H9 (cell line): ENCODE results near the gene PPP1R18. TPM values are rescaled to one million over a fixed set of nuclear protein-coding genes. Genes with fewer than 3 reads are reported as not detected.
"Not testable (repeated sequence)": the region's sequence is repeated elsewhere in the genome, so short reads cannot be mapped to it uniquely, and the experiment has no call there.

Experiments used
- DNase-seq: peaks from one replicate; pipeline ENCODE4 v3.0.0-alpha.2; 2017
- H2AFZ ChIP-seq: one replicate; pipeline ENCODE4 v1.6.1; 2013; ENCODE audit warnings: mild to moderate bottlenecking, low read length, control low read depth, moderate library complexity
- H2AK5ac ChIP-seq: 2 replicates; pipeline ENCODE4 v1.6.1; 2013; ENCODE audit warnings: low read length, control low read depth, mixed read lengths; ENCODE audit not compliant: insufficient read length
- H2BK120ac ChIP-seq: one replicate; pipeline ENCODE4 v1.6.1; 2013; ENCODE audit warnings: low read depth, mild to moderate bottlenecking, low read length, control low read depth, inconsistent platforms; ENCODE audit not compliant: poor library complexity, severe bottlenecking
- H2BK12ac ChIP-seq: 2 replicates; pipeline ENCODE4 v1.6.1; 2013; ENCODE audit warnings: low read length, control low read depth, mixed read lengths, low read depth; ENCODE audit not compliant: insufficient read length
- H2BK15ac ChIP-seq: 2 replicates; pipeline ENCODE4 v1.6.1; 2013; ENCODE audit warnings: low read depth, low read length, control low read depth
- H2BK20ac ChIP-seq: one replicate; pipeline ENCODE4 v1.6.1; 2013; ENCODE audit warnings: low read depth, mild to moderate bottlenecking, low read length, control low read depth, inconsistent platforms; ENCODE audit not compliant: poor library complexity, severe bottlenecking
- H2BK5ac ChIP-seq: 2 replicates; pipeline ENCODE4 v1.6.1; 2013; ENCODE audit warnings: low read length, control low read depth, mixed read lengths; ENCODE audit not compliant: insufficient read length
- H3K14ac ChIP-seq: 2 replicates; pipeline ENCODE4 v1.6.1; 2013; ENCODE audit warnings: low read length, control low read depth; ENCODE audit not compliant: insufficient read depth
- H3K18ac ChIP-seq: 2 replicates; pipeline ENCODE4 v1.6.1; 2013; ENCODE audit warnings: low read depth, mild to moderate bottlenecking, mixed read lengths, low read length, control low read depth; ENCODE audit not compliant: insufficient read length
- H3K23ac ChIP-seq: 2 replicates; pipeline ENCODE4 v1.6.1; 2013; ENCODE audit warnings: low read length, control low read depth, mixed read lengths, low read depth; ENCODE audit not compliant: insufficient read length
- H3K23me2 ChIP-seq: 2 replicates; pipeline ENCODE4 v1.6.1; 2013; ENCODE audit warnings: low read depth, mild to moderate bottlenecking, mixed read lengths, low read length, control low read depth; ENCODE audit not compliant: insufficient read length, poor library complexity, severe bottlenecking
- H3K27ac ChIP-seq: 2 replicates; pipeline ENCODE4 v1.5.1; 2013; ENCODE audit warnings: low read length, control low read depth, mixed read lengths, low read depth; ENCODE audit not compliant: insufficient read length
- H3K27me3 ChIP-seq: 2 replicates; pipeline ENCODE4 v1.6.1; 2013; ENCODE audit warnings: low read length, control low read depth, inconsistent platforms; ENCODE audit not compliant: insufficient read depth
- H3K4ac ChIP-seq: 2 replicates; pipeline ENCODE4 v1.6.1; 2013; ENCODE audit warnings: low read depth, mild to moderate bottlenecking, control low read depth, inconsistent platforms, low read length, moderate library complexity
- H3K4me1 ChIP-seq: 2 replicates; pipeline ENCODE4 v1.6.1; 2013; ENCODE audit warnings: low read length, control low read depth, inconsistent platforms; ENCODE audit not compliant: insufficient read depth
- H3K4me2 ChIP-seq: 2 replicates; pipeline ENCODE4 v1.6.1; 2013; ENCODE audit warnings: low read length, control low read depth, mixed read lengths; ENCODE audit not compliant: insufficient read length, insufficient read depth
- H3K56ac ChIP-seq: 2 replicates; pipeline ENCODE4 v1.6.1; 2013; ENCODE audit warnings: low read depth, mild to moderate bottlenecking, mixed read lengths, low read length, control low read depth; ENCODE audit not compliant: insufficient read length
- H3K79me1 ChIP-seq: 2 replicates; pipeline ENCODE4 v1.6.1; 2013; ENCODE audit warnings: low read depth, mild to moderate bottlenecking, moderate library complexity, low read length, control low read depth, inconsistent platforms; ENCODE audit not compliant: insufficient read depth, poor library complexity, severe bottlenecking
- H3K79me2 ChIP-seq: 2 replicates; pipeline ENCODE4 v1.6.1; 2013; ENCODE audit warnings: low read length, control low read depth, inconsistent platforms; ENCODE audit not compliant: insufficient read depth
- H3K9ac ChIP-seq: 2 replicates; pipeline ENCODE4 v1.6.1; 2013; ENCODE audit warnings: low read length, control low read depth, mixed read lengths; ENCODE audit not compliant: insufficient read length; ENCODE audit errors: extremely low read depth
- H3K9me3 ChIP-seq: one replicate; pipeline ENCODE4 v1.6.1; 2013; ENCODE audit warnings: low read depth, low read length, inconsistent platforms; ENCODE audit not compliant: control insufficient read depth
- H3T11ph ChIP-seq: one replicate; pipeline ENCODE4 v1.6.1; 2013; ENCODE audit warnings: mild to moderate bottlenecking, low read length, control low read depth, inconsistent platforms
- H4K20me1 ChIP-seq: one replicate; pipeline ENCODE4 v1.6.1; 2013; ENCODE audit not compliant: control insufficient read depth, insufficient read length, insufficient read depth
- H4K5ac ChIP-seq: 2 replicates; pipeline ENCODE4 v1.6.1; 2013; ENCODE audit warnings: low read depth, mild to moderate bottlenecking, mixed read lengths, low read length, control low read depth; ENCODE audit not compliant: insufficient read length
- H4K8ac ChIP-seq: replicated peaks from 2 replicates; pipeline ENCODE4 v1.6.1; 2013; ENCODE audit warnings: low read length, control low read depth, mixed read lengths, low read depth; ENCODE audit not compliant: insufficient read length
- H4K91ac ChIP-seq: 2 replicates; pipeline ENCODE4 v1.6.1; 2013; ENCODE audit warnings: low read depth, mild to moderate bottlenecking, moderate library complexity, mixed read lengths, low read length, control low read depth; ENCODE audit not compliant: insufficient read length
- H3K27ac Mint-ChIP-seq, 3 experiments: 2 replicates in 2 of 3; 3 replicates in 1 of 3; pipeline ENCODE4 v1.8.0; 2020 to 2021; ENCODE audit warnings: mixed read lengths in 3 of 3, mild to moderate bottlenecking in 1 of 3, moderate library complexity in 1 of 3
- H3K27me3 Mint-ChIP-seq: 2 replicates; pipeline ENCODE4 v1.8.0; 2021; ENCODE audit warnings: low read depth, mild to moderate bottlenecking, moderate library complexity, mixed read lengths
- H3K36me3 Mint-ChIP-seq, 3 experiments: 2 replicates in 2 of 3; 3 replicates in 1 of 3; pipeline ENCODE4 v1.8.0; 2020 to 2021; ENCODE audit warnings: low read depth in 3 of 3, mixed read lengths in 3 of 3; ENCODE audit not compliant: insufficient read depth in 1 of 3
- H3K4me1 Mint-ChIP-seq, 2 experiments: 2 replicates each; pipeline ENCODE4 v1.8.0; 2020; ENCODE audit warnings: mixed read lengths in 2 of 2
- H3K4me3 Mint-ChIP-seq, 2 experiments: 2 replicates in 1 of 2; 3 replicates in 1 of 2; pipeline ENCODE4 v1.8.0; 2020 to 2021; ENCODE audit warnings: mild to moderate bottlenecking in 2 of 2, mixed read lengths in 2 of 2, moderate library complexity in 1 of 2
- H3K9me3 Mint-ChIP-seq, 2 experiments: 2 replicates in 1 of 2; 3 replicates in 1 of 2; pipeline ENCODE4 v1.8.0; 2020; ENCODE audit warnings: mild to moderate bottlenecking in 2 of 2, mixed read lengths in 2 of 2, moderate library complexity in 1 of 2
- WGBS: extraction: QIAGEN DNeasy Blood & Tissue Kit; methylation state at CpG from one replicate; pipeline ENCODE4 v1.1.7; 2013; ENCODE audit warnings: missing lambda C conversion rate, low lambda C conversion rate, mixed read lengths; ENCODE audit not compliant: insufficient read length; ENCODE audit errors: extremely low coverage; 5-methylcytosine and 5-hydroxymethylcytosine counted together
- total RNA-seq: library from RNA; stranded (reverse); gene quantifications from 2 replicates; pipeline ENCODE4 v1.2.1, GENCODE V29; 2021
- TF ChIP-seq, protein P1 (sequence below): fragments of 200-600 bp; sonication (generic); conservative IDR thresholded peaks from 3 replicates; pipeline ENCODE4 v1.8.0; 2021; ENCODE audit warnings: antibody characterized with exemption, mild to moderate bottlenecking

The PPP1R18 gene
- total RNA-seq, 1 experiment from 2014 or later: 28.0 TPM

DNA sequence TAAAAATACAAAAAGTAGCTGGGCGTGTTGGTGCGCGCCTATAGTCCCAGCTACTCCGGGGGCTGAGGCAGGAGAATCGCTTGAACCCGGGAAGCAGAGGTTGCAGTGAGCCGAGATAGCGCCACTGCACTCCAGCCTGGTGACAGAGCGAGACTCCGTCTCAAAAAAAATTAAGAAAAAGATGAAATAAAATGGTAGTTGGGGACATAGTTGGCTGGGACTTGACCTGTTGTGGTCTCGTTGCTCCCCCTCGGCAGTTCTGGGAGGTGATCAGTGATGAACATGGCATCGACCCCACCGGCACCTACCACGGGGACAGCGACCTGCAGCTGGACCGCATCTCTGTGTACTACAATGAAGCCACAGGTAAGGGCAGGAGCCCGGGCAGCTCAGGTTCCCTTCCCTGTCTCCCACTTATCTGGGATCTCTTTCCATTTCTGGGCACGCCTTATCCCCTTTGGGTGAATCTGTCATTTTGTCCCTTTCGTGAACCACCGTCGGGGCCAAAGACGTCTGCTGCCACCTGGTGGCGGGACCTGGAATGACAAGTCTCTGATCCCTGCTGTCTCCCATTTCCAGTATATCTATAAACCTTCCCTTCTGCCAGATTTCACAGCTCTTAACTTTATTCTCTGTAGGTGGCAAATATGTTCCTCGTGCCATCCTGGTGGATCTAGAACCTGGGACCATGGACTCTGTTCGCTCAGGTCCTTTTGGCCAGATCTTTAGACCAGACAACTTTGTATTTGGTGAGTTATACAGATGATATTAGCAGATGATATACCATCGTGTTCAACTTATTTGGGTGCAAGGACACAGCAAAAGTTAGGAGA lies 36.1 kb upstream of the PPP1R18 start:
- no peak overlapping the region for H3K18ac ChIP-seq
- H3K4me3 Mint-ChIP-seq: peak overlapping the region; percentile 93 to 98
- peaks cover 31 to 46% of the 10 kb centered on the region in 2 experiments for H3K4me1 Mint-ChIP-seq
- H4K91ac ChIP-seq: no peak overlapping the region
- H4K8ac ChIP-seq: no peak overlapping the region
- H3K14ac ChIP-seq: no peak overlapping the region
- DNase-seq: peak; percentile 77
- H4K5ac ChIP-seq: no peak overlapping the region
- peaks cover 10% of the 10 kb centered on the region for H3K23me2 ChIP-seq
- TF ChIP-seq, protein P1, sequence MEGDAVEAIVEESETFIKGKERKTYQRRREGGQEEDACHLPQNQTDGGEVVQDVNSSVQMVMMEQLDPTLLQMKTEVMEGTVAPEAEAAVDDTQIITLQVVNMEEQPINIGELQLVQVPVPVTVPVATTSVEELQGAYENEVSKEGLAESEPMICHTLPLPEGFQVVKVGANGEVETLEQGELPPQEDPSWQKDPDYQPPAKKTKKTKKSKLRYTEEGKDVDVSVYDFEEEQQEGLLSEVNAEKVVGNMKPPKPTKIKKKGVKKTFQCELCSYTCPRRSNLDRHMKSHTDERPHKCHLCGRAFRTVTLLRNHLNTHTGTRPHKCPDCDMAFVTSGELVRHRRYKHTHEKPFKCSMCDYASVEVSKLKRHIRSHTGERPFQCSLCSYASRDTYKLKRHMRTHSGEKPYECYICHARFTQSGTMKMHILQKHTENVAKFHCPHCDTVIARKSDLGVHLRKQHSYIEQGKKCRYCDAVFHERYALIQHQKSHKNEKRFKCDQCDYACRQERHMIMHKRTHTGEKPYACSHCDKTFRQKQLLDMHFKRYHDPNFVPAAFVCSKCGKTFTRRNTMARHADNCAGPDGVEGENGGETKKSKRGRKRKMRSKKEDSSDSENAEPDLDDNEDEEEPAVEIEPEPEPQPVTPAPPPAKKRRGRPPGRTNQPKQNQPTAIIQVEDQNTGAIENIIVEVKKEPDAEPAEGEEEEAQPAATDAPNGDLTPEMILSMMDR: peak; percentile 94
- no peak overlapping the region for H2AFZ ChIP-seq
- H3K9me3 ChIP-seq: no peaks in the 10 kb centered on the region
- H3K9ac ChIP-seq: no peak overlapping the region
- WGBS: no CpG with 5 or more reads among the region's 27 CpGs
- H3T11ph ChIP-seq: no peak overlapping the region
- no peak overlapping the region for H2BK120ac ChIP-seq
- peak overlapping the region; percentile 83 to 99 (median 97) for H3K27ac Mint-ChIP-seq
- no peak overlapping the region for H2BK15ac ChIP-seq
- no peaks in the 10 kb centered on the region for H3K79me1 ChIP-seq
- H3K36me3 Mint-ChIP-seq: peaks cover 45 to 61% (median 52%) of the 10 kb centered on the region in 3 experiments
- no peak overlapping the region for H3K4ac ChIP-seq
- no peaks in the 10 kb centered on the region for H3K4me1 ChIP-seq
- peaks cover 8% of the 10 kb centered on the region; the same call in 1 of the 2 replicates for H3K27me3 Mint-ChIP-seq
- no peak overlapping the region for H2AK5ac ChIP-seq
- H3K27ac ChIP-seq: no peak overlapping the region
- peak overlapping the region; percentile 62 for H3K4me2 ChIP-seq
- H3K23ac ChIP-seq: no peak overlapping the region
- no peak overlapping the region for H2BK12ac ChIP-seq
- no peak overlapping the region for H2BK20ac ChIP-seq
- H3K27me3 ChIP-seq: no peaks in the 10 kb centered on the region
- H2BK5ac ChIP-seq: no peak overlapping the region
- peaks cover 6 to 7% of the 10 kb centered on the region in 2 experiments; a peak in 4 of 5 replicates for H3K9me3 Mint-ChIP-seq
- H4K20me1 ChIP-seq: no peaks in the 10 kb centered on the region
- peaks cover 11% of the 10 kb centered on the region; the same call in 1 of the 2 replicates for H3K79me2 ChIP-seq
- H3K56ac ChIP-seq: no peak overlapping the region

DNA sequence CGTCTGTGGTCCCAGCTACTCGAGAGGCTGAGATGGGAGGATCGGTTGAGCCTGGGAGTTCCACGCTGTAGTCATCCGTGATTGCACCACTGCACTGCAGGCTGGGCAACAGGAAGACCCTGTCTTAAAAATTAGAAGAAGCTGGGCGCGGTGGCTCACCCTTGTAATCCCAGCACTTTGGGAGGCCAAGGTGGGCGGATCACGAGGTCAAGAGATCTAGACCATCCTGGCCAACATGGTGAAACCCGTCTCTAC lies 35.5 kb upstream of the PPP1R18 start:
- not testable (repeated sequence) for H3K27ac ChIP-seq, H3K27me3 Mint-ChIP-seq, H3K23ac ChIP-seq, H3K23me2 ChIP-seq, H2BK12ac ChIP-seq, H2AFZ ChIP-seq, H2BK15ac ChIP-seq, H4K91ac ChIP-seq, H4K8ac ChIP-seq, H2BK5ac ChIP-seq, H4K20me1 ChIP-seq, H3T11ph ChIP-seq, H2BK120ac ChIP-seq, H4K5ac ChIP-seq, H3K9me3 ChIP-seq, H3K4ac ChIP-seq, H2BK20ac ChIP-seq, DNase-seq, H3K4me1 ChIP-seq, H3K27me3 ChIP-seq, H3K79me1 ChIP-seq, H3K9me3 Mint-ChIP-seq, H2AK5ac ChIP-seq, H3K56ac ChIP-seq
- H3K36me3 Mint-ChIP-seq: peaks cover 45 to 58% (median 52%) of the 10 kb centered on the region in 3 experiments
- peak overlapping the region; percentile 62 for H3K4me2 ChIP-seq
- peak overlapping the region; percentile 93 to 98 for H3K4me3 Mint-ChIP-seq
- WGBS: no CpG with 5 or more reads among the region's 10 CpGs
- H3K18ac ChIP-seq: peak overlapping the region; percentile 56
- peaks cover 11% of the 10 kb centered on the region; the same call in 1 of the 2 replicates for H3K79me2 ChIP-seq
- H3K27ac Mint-ChIP-seq: peak overlapping the region; percentile 96 to 99 (median 97); a peak in 6 of 7 replicates
- peak overlapping the region; percentile 97 for H3K9ac ChIP-seq
- H3K14ac ChIP-seq: peak overlapping the region; percentile 76; the same call in 1 of the 2 replicates
- H3K4me1 Mint-ChIP-seq: peaks cover 31 to 47% of the 10 kb centered on the region in 2 experiments
